Cardiac muscle cell (in vitro differentiated cells and primary cell): ENCODE data around the gene CYSTM1. TPM values are rescaled to one million over a fixed set of nuclear protein-coding genes. Genes with fewer than 3 reads are reported as not detected.

ENCODE experiments used
- DNase-seq, 2 donors: peaks; one replicate each; pipeline versions ENCODE4 v3.0.0 to v3.0.0-alpha.2; 2010 to 2017; ENCODE audit warnings: low read depth in 1 of 2, low spot score in 1 of 2
- H3K27ac ChIP-seq: fragments of 200-600 bp; sonication (generic); 2 replicates; pipeline ENCODE4 v1.5.1; 2016
- H3K27me3 ChIP-seq: fragments of 200-600 bp; sonication (generic); 2 replicates; pipeline ENCODE4 v1.6.0; 2016; ENCODE audit warnings: control low read depth
- H3K36me3 ChIP-seq: fragments of 200-600 bp; sonication (generic); 2 replicates; pipeline ENCODE4 v1.5.1; 2016; ENCODE audit warnings: control low read depth
- H3K4me1 ChIP-seq: fragments of 200-600 bp; sonication (generic); 2 replicates; pipeline ENCODE4 v1.8.1; 2017; ENCODE audit warnings: low read depth, mild to moderate bottlenecking, mixed run types
- H3K4me3 ChIP-seq: fragments of 200-600 bp; sonication (generic); 2 replicates; pipeline ENCODE4 v1.5.1; 2016; ENCODE audit warnings: mild to moderate bottlenecking
- H3K9me3 ChIP-seq: fragments of 200-600 bp; sonication (generic); 2 replicates; pipeline ENCODE4 v1.5.1; 2017; ENCODE audit warnings: low read depth, mild to moderate bottlenecking, control low read depth
- CTCF ChIP-seq: IDR thresholded peaks from 2 replicates; pipeline ENCODE4 v1.5.1; 2012; ENCODE audit warnings: low read depth, mild to moderate bottlenecking, low read length
- polyA plus RNA-seq: library from polyadenylated mRNA; unstranded; fragments of >200 nt; fragmentation: Nextera tagmentation; extraction: Ambion mirVana; gene quantifications from 2 replicates; pipeline ENCODE4 v1.2.1, GENCODE V29; 2016
- total RNA-seq: library from RNA; depleted of rRNA; stranded (reverse); fragments of >200 nt; gene quantifications from 2 replicates; pipeline ENCODE4 v1.2.3, GENCODE V29; 2016

The CYSTM1 gene
- total and polyA plus RNA-seq, 2 experiments from 2014 or later = 31.8 to 83.7 TPM

- Histone ChIP-seq H3K4me1 (no peaks in the 10 kb centered on the region), H3K9me3 (no peaks in the 10 kb centered on the region), H3K27ac (peak overlapping the region; percentile 25), H3K4me3 (no peak overlapping the region), H3K36me3 (no peaks in the 10 kb centered on the region), H3K27me3 (no peaks in the 10 kb centered on the region)
- TF ChIP-seq CTCF = peak; percentile 2
- no peak for DNase-seq
Observed at GRCh38 chr5:140205952-140206351, 31.0 kb downstream of the CYSTM1 start.

- DNase-seq = no peak
- no peaks in the 10 kb centered on the region for H3K36me3 ChIP-seq
- H3K9me3 ChIP-seq = no peaks in the 10 kb centered on the region
- H3K27ac ChIP-seq = no peak overlapping the region
- TF ChIP-seq CTCF = no peak
- H3K4me1 ChIP-seq = no peaks in the 10 kb centered on the region
- no peaks in the 10 kb centered on the region for H3K27me3 ChIP-seq
- no peak overlapping the region for H3K4me3 ChIP-seq
Observed at GRCh38 chr5:140207250-140207964, 32.4 kb downstream of the CYSTM1 start.

GRCh38 chr5:140208065-140208464 is 33.1 kb downstream of the CYSTM1 start:
- DNase-seq = no peak
- H3K27me3 ChIP-seq = no peaks in the 10 kb centered on the region
- no peaks in the 10 kb centered on the region for H3K9me3 ChIP-seq
- no peak for TF ChIP-seq CTCF
- H3K36me3 ChIP-seq = no peaks in the 10 kb centered on the region
- no peaks in the 10 kb centered on the region for H3K4me1 ChIP-seq
- H3K4me3 ChIP-seq = no peak overlapping the region
- no peak overlapping the region for H3K27ac ChIP-seq

- H3K9me3 ChIP-seq = no peaks in the 10 kb centered on the region
- H3K4me1 ChIP-seq = peaks cover 28% of the 10 kb centered on the region
- H3K36me3 ChIP-seq = no peaks in the 10 kb centered on the region
- no peaks in the 10 kb centered on the region for H3K27me3 ChIP-seq
- TF ChIP-seq CTCF = no peak
- H3K4me3 ChIP-seq = no peak overlapping the region
- no peak overlapping the region for H3K27ac ChIP-seq
- DNase-seq = no peak
Observed at GRCh38 chr5:140213370-140213983, 38.5 kb downstream of the CYSTM1 start.

- TF ChIP-seq CTCF = no peak
- Histone ChIP-seq H3K4me1 (peaks cover 38% of the 10 kb centered on the region), H3K36me3 (no peaks in the 10 kb centered on the region), H3K9me3 (no peaks in the 10 kb centered on the region), H3K27ac (no peak overlapping the region), H3K4me3 (no peak overlapping the region), H3K27me3 (no peaks in the 10 kb centered on the region)
- peak in 1 of 2 donors; percentile 84 for DNase-seq
Observed at GRCh38 chr5:140214831-140215230, 39.8 kb downstream of the CYSTM1 start.
